Common myeloid progenitor, CD34-positive (primary cell): ENCODE data around the gene GLI3.

Experiments used
- CTCF ChIA-PET: fragments of 350-600 bp; sonication (Branson Sonifier 250); formaldehyde crosslinking; loops from one replicate; lab custom pipeline; 2021; ENCODE audit warnings: antibody characterized with exemption; lab: Charles Lee
- POLR2A ChIA-PET: fragments of 350-600 bp; sonication (Branson Sonifier 250); formaldehyde crosslinking; loops from one replicate; lab custom pipeline; 2021; ENCODE audit warnings: antibody characterized with exemption; lab: Charles Lee
- DNase-seq, 3 donors: peaks; one replicate each; pipeline versions ENCODE4 v3.0.0 to v3.0.0-alpha.2; 2013
- H3K27ac ChIP-seq, 2 experiments: 1 replicate in 1 of 2; 2 replicates in 1 of 2; pipeline ENCODE4 v1.7.0; 2013; ENCODE audit warnings: inconsistent platforms in 2 of 2, low read length in 2 of 2, mild to moderate bottlenecking in 2 of 2, low read depth in 1 of 2, moderate library complexity in 1 of 2; ENCODE audit not compliant: severe bottlenecking in 2 of 2, insufficient read depth in 1 of 2, poor library complexity in 1 of 2
- H3K27me3 ChIP-seq, 5 experiments: replicated peaks in 2 of 5; 1 replicate in 3 of 5; 2 replicates in 2 of 5; pipeline versions ENCODE4 v1.6.1 to v1.7.0; 2013; ENCODE audit warnings: low read length in 4 of 5, mild to moderate bottlenecking in 2 of 5, moderate library complexity in 2 of 5, inconsistent platforms in 1 of 5; ENCODE audit not compliant: insufficient read depth in 5 of 5, control insufficient read depth in 4 of 5
- H3K36me3 ChIP-seq, 4 experiments: 1 replicate in 2 of 4; 2 replicates in 2 of 4; pipeline versions ENCODE4 v1.6.1 to v1.7.0; 2013; ENCODE audit warnings: low read length in 3 of 4, control low read depth in 1 of 4, mild to moderate bottlenecking in 1 of 4; ENCODE audit not compliant: control insufficient read depth in 4 of 4, insufficient read depth in 4 of 4
- H3K4me1 ChIP-seq, 4 experiments: 1 replicate in 3 of 4; 2 replicates in 1 of 4; pipeline versions ENCODE4 v1.6.1 to v1.7.1; 2013; ENCODE audit warnings: low read length in 3 of 4, mild to moderate bottlenecking in 3 of 4, control low read depth in 1 of 4, inconsistent platforms in 1 of 4, moderate library complexity in 1 of 4; ENCODE audit not compliant: control insufficient read depth in 4 of 4, insufficient read depth in 4 of 4; ENCODE audit errors: control extremely low read depth in 1 of 4
- H3K4me3 ChIP-seq, 7 experiments: 1 replicate in 4 of 7; 2 replicates in 3 of 7; pipeline versions ENCODE4 v1.5.1 to v1.7.0; 2013; ENCODE audit warnings: mild to moderate bottlenecking in 7 of 7, low read length in 6 of 7, moderate library complexity in 6 of 7, inconsistent platforms in 2 of 7, low read depth in 2 of 7, control low read depth in 1 of 7; ENCODE audit not compliant: insufficient read depth in 4 of 7, control insufficient read depth in 1 of 7; ENCODE audit errors: extremely low read depth in 1 of 7
- H3K9me3 ChIP-seq, 5 experiments: 1 replicate in 4 of 5; 2 replicates in 1 of 5; pipeline versions ENCODE4 v1.6.1 to v1.7.1; 2013; ENCODE audit warnings: low read length in 4 of 5, mild to moderate bottlenecking in 2 of 5, inconsistent platforms in 1 of 5, low read depth in 1 of 5, moderate library complexity in 1 of 5; ENCODE audit not compliant: control insufficient read depth in 4 of 5, insufficient read depth in 2 of 5; ENCODE audit errors: control extremely low read depth in 1 of 5
- WGBS: methylation state at CpG from one replicate; pipeline ENCODE4 v1.1.5; 2013; ENCODE audit not compliant: insufficient coverage; 5-methylcytosine and 5-hydroxymethylcytosine counted together

Gene GLI3

GRCh38 chr7:42139751-42140150, 97.3 kb downstream of the GLI3 start:
- 97% methylated on average over 4 of the region's 4 CpGs for WGBS
- Histone ChIP-seq H3K27me3 (peaks cover 0 to 3% (median 2%) of the 10 kb centered on the region in 5 experiments), H3K9me3 (peaks cover 0 to 2% (median 0%) of the 10 kb centered on the region in 5 experiments), H3K4me1 (no peaks in the 10 kb centered on the region), H3K27ac (no peak overlapping the region), H3K36me3 (no peaks in the 10 kb centered on the region), H3K4me3 (no peak overlapping the region)
- ChIA-PET POLR2A (no interaction called here), CTCF (no interaction called here)
- no peak for DNase-seq

- CTCF ChIA-PET: no interaction called here
- no peak for DNase-seq
Observed at GRCh38 chr7:42138691-42139090, 98.3 kb downstream of the GLI3 start.

GRCh38 chr7:42137941-42138340, 99.1 kb downstream of the GLI3 start:
- ChIA-PET POLR2A (no interaction called here), CTCF (no interaction called here)
- 83% methylated on average over 3 of the region's 4 CpGs for WGBS
- Histone ChIP-seq H3K4me3 (no peak overlapping the region), H3K9me3 (peaks cover 0 to 2% (median 0%) of the 10 kb centered on the region in 5 experiments), H3K27ac (no peak overlapping the region), H3K27me3 (peaks cover 0 to 4% (median under 1%) of the 10 kb centered on the region in 5 experiments), H3K4me1 (no peaks in the 10 kb centered on the region), H3K36me3 (no peaks in the 10 kb centered on the region)
- DNase-seq: no peak

More at GRCh38 chr7:42138691-42139090, 98.3 kb downstream of the GLI3 start:
- POLR2A ChIA-PET: no interaction called here
- no peak overlapping the region for H3K4me3 ChIP-seq
- H3K4me1 ChIP-seq: no peaks in the 10 kb centered on the region
- no peak overlapping the region for H3K27ac ChIP-seq
- peaks cover 0 to 2% (median 0%) of the 10 kb centered on the region in 5 experiments for H3K9me3 ChIP-seq
- H3K36me3 ChIP-seq: no peaks in the 10 kb centered on the region
- WGBS: 84% methylated on average over 6 of the region's 6 CpGs
- H3K27me3 ChIP-seq: peaks cover 0 to 4% (median 2%) of the 10 kb centered on the region in 5 experiments

- no peak overlapping the region for H3K27ac ChIP-seq
- no peaks in the 10 kb centered on the region for H3K36me3 ChIP-seq
- CTCF ChIA-PET: no interaction called here
- no peak overlapping the region for H3K4me3 ChIP-seq
- peaks cover 0 to 2% (median 0%) of the 10 kb centered on the region in 5 experiments for H3K9me3 ChIP-seq
- H3K4me1 ChIP-seq: no peaks in the 10 kb centered on the region
- peaks cover 0 to 4% (median 0%) of the 10 kb centered on the region in 5 experiments for H3K27me3 ChIP-seq
- POLR2A ChIA-PET: no interaction called here
- DNase-seq: no peak
- WGBS: 100% methylated on average over 1 of the region's 3 CpGs
Observed at GRCh38 chr7:42137431-42137830, 99.6 kb downstream of the GLI3 start.

GRCh38 chr7:42135728-42136127, 101.3 kb downstream of the GLI3 start:
- H3K36me3 ChIP-seq: no peaks in the 10 kb centered on the region
- WGBS: no CpG with 5 or more reads among the region's 1 CpG
- H3K4me3 ChIP-seq: no peak overlapping the region
- H3K4me1 ChIP-seq: no peaks in the 10 kb centered on the region
- POLR2A ChIA-PET: no interaction called here
- no peaks in the 10 kb centered on the region for H3K9me3 ChIP-seq
- H3K27me3 ChIP-seq: peaks cover 0 to 4% (median 0%) of the 10 kb centered on the region in 5 experiments
- no peak overlapping the region for H3K27ac ChIP-seq
- no peak for DNase-seq
- CTCF ChIA-PET: no interaction called here

- ChIA-PET CTCF (no interaction called here), POLR2A (no interaction called here)
- 95% methylated on average over 8 of the region's 10 CpGs for WGBS
- no peaks in the 10 kb centered on the region for H3K36me3 ChIP-seq
- H3K9me3 ChIP-seq: no peaks in the 10 kb centered on the region
- DNase-seq: no peak
- no peak overlapping the region for H3K4me3 ChIP-seq
- no peak overlapping the region for H3K27ac ChIP-seq
- peaks cover 0 to 4% (median 0%) of the 10 kb centered on the region in 5 experiments for H3K27me3 ChIP-seq
- no peaks in the 10 kb centered on the region for H3K4me1 ChIP-seq
Observed at GRCh38 chr7:42134276-42134876, 102.6 kb downstream of the GLI3 start.

- Histone ChIP-seq H3K27me3 (peaks cover 0 to 4% (median 0%) of the 10 kb centered on the region in 5 experiments), H3K36me3 (no peaks in the 10 kb centered on the region), H3K27ac (no peak overlapping the region), H3K4me1 (no peaks in the 10 kb centered on the region), H3K4me3 (no peak overlapping the region), H3K9me3 (no peaks in the 10 kb centered on the region)
- CTCF ChIA-PET: interaction anchor here (0.6 to 1.1 kb wide), 2 partner anchors 10 to 1207 kb away, joined by 3 read pairs; no protein-coding TSS in a partner anchor
- no peak for DNase-seq
- POLR2A ChIA-PET: no interaction called here
- WGBS: 89% methylated on average over 3 of the region's 3 CpGs
Observed at GRCh38 chr7:42133321-42133720, 103.7 kb downstream of the GLI3 start.
